ENCODE data around the gene ZFYVE28.

The ZFYVE28 gene

GRCh38 chr4:2269206-2269531 is 149.3 kb downstream of the ZFYVE28 start:
- Histone ChIP-seq H3K36me3 (ENCODE audit: control insufficient read depth, low read length) (no peaks in the 10 kb centered on the region), H4K20me1 (ENCODE audit: control insufficient read depth, insufficient read depth, low read depth, low read length) (no peaks in the 10 kb centered on the region), H3K4me3 (ENCODE audit: low read length) (no peak overlapping the region), H3F3A (ENCODE audit: control insufficient read depth, insufficient read depth) (no peaks in the 10 kb centered on the region), H3K9me2 (replicated peaks; ENCODE audit: control insufficient read depth, low read length) (no peaks in the 10 kb centered on the region), H3K4me1 (ENCODE audit: control insufficient read depth, low read length) (peaks cover 5% of the 10 kb centered on the region), H3K27me3 (ENCODE audit: control insufficient read depth, low read length) (no peaks in the 10 kb centered on the region), H3K4me2 (ENCODE audit: low read length) (no peak overlapping the region), H3K79me2 (ENCODE audit: control insufficient read depth, low read length) (no peaks in the 10 kb centered on the region), H3K9me3 (ENCODE audit: control insufficient read depth, insufficient read depth, low read length) (no peaks in the 10 kb centered on the region), H3K27ac (ENCODE audit: low read depth, low read length) (no peak overlapping the region)
- TF ChIP-seq EZH2phosphoT487 (IDR thresholded peaks at IDR 0.05; ENCODE audit: borderline replicate concordance, low read length) = no peak
- TF ChIP-seq CTCF (IDR thresholded peaks at IDR 0.05; ENCODE audit: low read depth, low read length, poor library complexity, severe bottlenecking) = no peak

- no peak overlapping the region for H3K27ac ChIP-seq (ENCODE audit: low read depth, low read length)
- H3K4me1 ChIP-seq (ENCODE audit: control insufficient read depth, low read length) = peaks cover 11% of the 10 kb centered on the region
- H3K4me2 ChIP-seq (ENCODE audit: low read length) = no peak overlapping the region
Measured at GRCh38 chr4:2268357-2269205, 149.9 kb downstream of the ZFYVE28 start.

GRCh38 chr4:2267841-2268240 is 150.6 kb downstream of the ZFYVE28 start:
- Histone ChIP-seq H3K27ac (ENCODE audit: low read depth, low read length) (no peak overlapping the region), H3K9me3 (ENCODE audit: control insufficient read depth, insufficient read depth, low read length) (no peaks in the 10 kb centered on the region)

More at GRCh38 chr4:2268357-2269205, 149.9 kb downstream of the ZFYVE28 start:
- Histone ChIP-seq H3K79me2 (ENCODE audit: control insufficient read depth, low read length) (no peaks in the 10 kb centered on the region), H3K36me3 (ENCODE audit: control insufficient read depth, low read length) (no peaks in the 10 kb centered on the region), H4K20me1 (ENCODE audit: control insufficient read depth, insufficient read depth, low read depth, low read length) (no peaks in the 10 kb centered on the region), H3F3A (ENCODE audit: control insufficient read depth, insufficient read depth) (no peaks in the 10 kb centered on the region), H3K27me3 (ENCODE audit: control insufficient read depth, low read length) (no peaks in the 10 kb centered on the region), H3K4me3 (ENCODE audit: low read length) (no peak overlapping the region), H3K9me2 (replicated peaks; ENCODE audit: control insufficient read depth, low read length) (no peaks in the 10 kb centered on the region), H3K9me3 (ENCODE audit: control insufficient read depth, insufficient read depth, low read length) (no peaks in the 10 kb centered on the region)
- TF ChIP-seq CTCF (IDR thresholded peaks at IDR 0.05; ENCODE audit: low read depth, low read length, poor library complexity, severe bottlenecking) (no peak), EZH2phosphoT487 (IDR thresholded peaks at IDR 0.05; ENCODE audit: borderline replicate concordance, low read length) (no peak)

More at GRCh38 chr4:2267841-2268240, 150.6 kb downstream of the ZFYVE28 start:
- Histone ChIP-seq H3K4me1 (ENCODE audit: control insufficient read depth, low read length) (peaks cover 16% of the 10 kb centered on the region), H3K36me3 (ENCODE audit: control insufficient read depth, low read length) (no peaks in the 10 kb centered on the region), H3F3A (ENCODE audit: control insufficient read depth, insufficient read depth) (no peaks in the 10 kb centered on the region), H3K4me2 (ENCODE audit: low read length) (no peak overlapping the region), H3K27me3 (ENCODE audit: control insufficient read depth, low read length) (no peaks in the 10 kb centered on the region), H4K20me1 (ENCODE audit: control insufficient read depth, insufficient read depth, low read depth, low read length) (no peaks in the 10 kb centered on the region), H3K4me3 (ENCODE audit: low read length) (no peak overlapping the region), H3K9me2 (replicated peaks; ENCODE audit: control insufficient read depth, low read length) (no peaks in the 10 kb centered on the region), H3K79me2 (ENCODE audit: control insufficient read depth, low read length) (no peaks in the 10 kb centered on the region)
- TF ChIP-seq EZH2phosphoT487 (IDR thresholded peaks at IDR 0.05; ENCODE audit: borderline replicate concordance, low read length) (no peak), CTCF (IDR thresholded peaks at IDR 0.05; ENCODE audit: low read depth, low read length, poor library complexity, severe bottlenecking) (no peak)
